Gastroesophageal sphincter (tissue), 4 donors: ENCODE measurements around the gene GABPB1. TPM values are rescaled to one million over a fixed set of nuclear protein-coding genes. Genes with fewer than 3 reads are reported as not detected.
"Not testable (repeated sequence)": the region's sequence is repeated elsewhere in the genome, so short reads cannot be mapped to it uniquely, and the experiment has no call there.

Experiments used
- ATAC-seq: fragments of 150-250 bp; one replicate; pipeline ENCODE4 v1.9.1; 2016; ENCODE audit warnings: mild to moderate bottlenecking, moderate library complexity
- H3K27ac ChIP-seq, 4 donors: fragments of 200-600 bp; sonication (generic) in 3 of 4; 1 replicate in 3 of 4; 2 replicates in 1 of 4; pipeline ENCODE4 v1.5.1; 2016 to 2019
- H3K27me3 ChIP-seq: fragments of 200-600 bp; sonication (generic); one replicate; pipeline ENCODE4 v1.5.1; 2019
- H3K36me3 ChIP-seq, 2 donors: fragments of 200-600 bp; sonication (generic); one replicate each; pipeline ENCODE4 v1.5.1; 2019; ENCODE audit warnings: control low read depth in 1 of 2
- H3K4me1 ChIP-seq, 3 donors: fragments of 200-600 bp; sonication (generic); 1 replicate in 2 of 3; 2 replicates in 1 of 3; pipeline ENCODE4 v1.5.1; 2016 to 2019; ENCODE audit warnings: control low read depth in 2 of 3
- H3K4me3 ChIP-seq, 2 donors: fragments of 200-600 bp; sonication (generic); one replicate each; pipeline ENCODE4 v1.5.1; 2019; ENCODE audit warnings: mild to moderate bottlenecking in 1 of 2, moderate library complexity in 1 of 2
- H3K9me3 ChIP-seq, 3 donors: fragments of 200-600 bp; sonication (generic); one replicate each; pipeline ENCODE4 v1.5.1; 2017 to 2019; ENCODE audit warnings: control low read depth in 2 of 3
- EP300 ChIP-seq: sonication (generic); formaldehyde crosslinking; IDR thresholded peaks from one replicate; pipeline ENCODE4 v1.6.1; 2017; ENCODE audit warnings: antibody characterized with exemption, mild to moderate bottlenecking
- POLR2A ChIP-seq, 2 donors: fragments of 450-650 bp; IDR thresholded peaks; one replicate each; pipeline ENCODE4 v1.6.1; 2017; ENCODE audit warnings: antibody characterized with exemption in 2 of 2, mild to moderate bottlenecking in 2 of 2, moderate library complexity in 1 of 2
- POLR2AphosphoS5 ChIP-seq: sonication (generic); formaldehyde crosslinking; IDR thresholded peaks from one replicate; pipeline ENCODE4 v1.6.1; 2017; ENCODE audit warnings: antibody characterized with exemption
- WGBS, 2 donors: methylation state at CpG; one replicate each; pipeline ENCODE4 v1.1.5; 2018; ENCODE audit warnings: low coverage in 1 of 2; 5-methylcytosine and 5-hydroxymethylcytosine counted together
- total RNA-seq, 4 donors: library from RNA; depleted of rRNA; stranded (reverse); fragments of >200 nt; gene quantifications; one replicate each; pipeline ENCODE4 v1.1.0, GENCODE V29; 2016
- TF ChIP-seq, protein P1 (sequence below), 4 experiments: fragments of 200-600 bp in 2 of 4; fragments of 450-650 bp in 2 of 4; sonication (generic) in 1 of 4; IDR thresholded peaks; one replicate each; pipeline ENCODE4 v1.5.1; 2017 to 2019; ENCODE audit warnings: antibody characterized with exemption in 4 of 4, mild to moderate bottlenecking in 2 of 4, moderate library complexity in 2 of 4

Gene GABPB1
- total RNA-seq, 4 donors from 2014 or later, result 15.8 to 26.1 (median 17.8) TPM

- Histone ChIP-seq H3K4me3 (no peak overlapping the region), H3K27me3 (no peaks in the 10 kb centered on the region), H3K36me3 (no peaks in the 10 kb centered on the region), H3K4me1 (no peaks in the 10 kb centered on the region), H3K9me3 (no peaks in the 10 kb centered on the region), H3K27ac (no peak overlapping the region)
- WGBS, 2 donors, result 100% methylated on average over 1 of the region's 1 CpG; no CpG with 5 or more reads in 1 of the 2 donors
- no peak for ATAC-seq
- TF ChIP-seq EP300 (no peak), POLR2AphosphoS5 (no peak), POLR2A (IDR thresholded peaks at IDR 0.05) (no peak)
- TF ChIP-seq, protein P1, sequence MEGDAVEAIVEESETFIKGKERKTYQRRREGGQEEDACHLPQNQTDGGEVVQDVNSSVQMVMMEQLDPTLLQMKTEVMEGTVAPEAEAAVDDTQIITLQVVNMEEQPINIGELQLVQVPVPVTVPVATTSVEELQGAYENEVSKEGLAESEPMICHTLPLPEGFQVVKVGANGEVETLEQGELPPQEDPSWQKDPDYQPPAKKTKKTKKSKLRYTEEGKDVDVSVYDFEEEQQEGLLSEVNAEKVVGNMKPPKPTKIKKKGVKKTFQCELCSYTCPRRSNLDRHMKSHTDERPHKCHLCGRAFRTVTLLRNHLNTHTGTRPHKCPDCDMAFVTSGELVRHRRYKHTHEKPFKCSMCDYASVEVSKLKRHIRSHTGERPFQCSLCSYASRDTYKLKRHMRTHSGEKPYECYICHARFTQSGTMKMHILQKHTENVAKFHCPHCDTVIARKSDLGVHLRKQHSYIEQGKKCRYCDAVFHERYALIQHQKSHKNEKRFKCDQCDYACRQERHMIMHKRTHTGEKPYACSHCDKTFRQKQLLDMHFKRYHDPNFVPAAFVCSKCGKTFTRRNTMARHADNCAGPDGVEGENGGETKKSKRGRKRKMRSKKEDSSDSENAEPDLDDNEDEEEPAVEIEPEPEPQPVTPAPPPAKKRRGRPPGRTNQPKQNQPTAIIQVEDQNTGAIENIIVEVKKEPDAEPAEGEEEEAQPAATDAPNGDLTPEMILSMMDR (IDR thresholded peaks at IDR 0.05), result no peak
Observed at GRCh38 chr15:50378776-50379175, 23.8 kb upstream of the GABPB1 start.

- Histone ChIP-seq H3K4me1 (no peaks in the 10 kb centered on the region), H3K9me3 (no peaks in the 10 kb centered on the region), H3K27me3 (no peaks in the 10 kb centered on the region), H3K36me3 (no peaks in the 10 kb centered on the region), H3K27ac (no peak overlapping the region), H3K4me3 (no peak overlapping the region)
- no peak for ATAC-seq
- TF ChIP-seq POLR2A (IDR thresholded peaks at IDR 0.05) (no peak), POLR2AphosphoS5 (no peak), EP300 (no peak)
- TF ChIP-seq, protein P1 (IDR thresholded peaks at IDR 0.05), result no peak
- 53 to 54% methylated on average over 3 of the region's 3 CpGs for WGBS, 2 donors
Observed at GRCh38 chr15:50377867-50378751, 23.1 kb upstream of the GABPB1 start.

- not testable (repeated sequence) for H3K27me3 ChIP-seq, H3K9me3 ChIP-seq, H3K4me3 ChIP-seq, H3K4me1 ChIP-seq, ATAC-seq, H3K27ac ChIP-seq
- WGBS, 2 donors, result 57 to 100% methylated on average over 1 of the region's 8 CpGs
- H3K36me3 ChIP-seq, result peaks cover 0 to 10% of the 10 kb centered on the region in 2 donors
Observed at GRCh38 chr15:50369564-50369963, 14.6 kb upstream of the GABPB1 start.

GRCh38 chr15:50365971-50366370 lies 11.0 kb upstream of the GABPB1 start:
- TF ChIP-seq POLR2A (IDR thresholded peaks at IDR 0.05) (no peak), EP300 (no peak), POLR2AphosphoS5 (no peak)
- TF ChIP-seq, protein P1 (IDR thresholded peaks at IDR 0.05), result no peak
- no peak overlapping the region for H3K4me3 ChIP-seq
- H3K27ac ChIP-seq, result no peak overlapping the region
- no peak for ATAC-seq
- H3K27me3 ChIP-seq, result no peaks in the 10 kb centered on the region
- peaks cover 0 to 31% of the 10 kb centered on the region in 2 donors for H3K36me3 ChIP-seq
- no peaks in the 10 kb centered on the region for H3K9me3 ChIP-seq
- no peaks in the 10 kb centered on the region for H3K4me1 ChIP-seq

DNA sequence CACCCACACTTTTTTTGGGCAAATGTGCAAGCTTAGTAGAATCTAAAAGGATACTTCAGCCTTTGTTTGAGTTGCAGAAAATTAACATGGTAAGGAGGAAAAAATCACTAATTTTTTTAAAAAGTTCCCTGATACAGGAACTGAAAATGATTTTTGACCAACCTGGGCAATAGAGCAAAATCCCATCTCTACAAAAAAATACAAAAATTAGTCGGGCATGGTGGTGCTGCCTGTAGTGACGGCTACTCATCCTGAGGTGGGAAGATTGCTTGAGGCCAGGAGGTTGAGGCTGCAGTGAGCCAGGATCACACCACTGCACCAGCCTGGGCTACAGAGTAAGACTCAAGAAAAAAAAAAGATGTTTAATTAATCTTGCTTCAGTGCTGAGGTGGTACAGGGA lies 10.6 kb upstream of the GABPB1 start:
- ATAC-seq, result no peak
- Histone ChIP-seq H3K27ac (no peak overlapping the region), H3K36me3 (peaks cover 0 to 30% of the 10 kb centered on the region in 2 donors), H3K4me1 (no peaks in the 10 kb centered on the region), H3K27me3 (no peaks in the 10 kb centered on the region), H3K9me3 (no peaks in the 10 kb centered on the region), H3K4me3 (no peak overlapping the region)
- WGBS, 2 donors, result 86% methylated on average over 2 of the region's 2 CpGs
- no peak for TF ChIP-seq POLR2A (IDR thresholded peaks at IDR 0.05)
- no peak for TF ChIP-seq EP300
- TF ChIP-seq, protein P1 (IDR thresholded peaks at IDR 0.05), result no peak
- no peak for TF ChIP-seq POLR2AphosphoS5
